Choroid plexus epithelial cell (primary cell): Measurements from ENCODE around the gene DDIAS.

ENCODE experiments used
- DNase-seq: peaks from one replicate; pipeline ENCODE4 v3.0.0-alpha.2; 2010; ENCODE audit warnings: low read depth
- H3K4me3 ChIP-seq: 2 replicates; pipeline ENCODE4 v1.5.1; 2011; ENCODE audit warnings: low read depth, mild to moderate bottlenecking, control low read depth, low read length, moderate library complexity
- TF ChIP-seq, protein P1 (sequence below): conservative IDR thresholded peaks from 2 replicates; pipeline ENCODE4 v1.5.1; 2011; ENCODE audit warnings: low read depth, mild to moderate bottlenecking, control low read depth, inconsistent platforms, low read length, moderate library complexity

DDIAS gene

DNA sequence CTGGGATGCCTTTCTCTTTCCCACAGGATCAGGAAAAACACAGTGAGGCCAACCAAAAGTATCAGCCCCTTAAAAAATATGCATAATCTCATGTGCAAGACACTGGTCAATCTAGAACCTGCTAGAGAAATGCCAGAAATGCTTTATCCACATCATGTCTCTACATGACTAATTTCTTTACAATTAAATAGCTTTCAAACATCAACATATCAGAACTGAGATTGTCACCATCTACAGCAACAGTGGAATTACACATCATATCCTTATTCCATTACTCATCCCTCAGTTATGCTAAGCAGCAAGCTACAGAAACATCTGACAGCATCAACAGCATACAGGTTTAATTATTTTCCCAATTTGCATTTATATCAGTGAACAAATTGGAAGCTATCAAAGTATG lies 78.8 kb downstream of the DDIAS start:
- TF ChIP-seq, protein P1, sequence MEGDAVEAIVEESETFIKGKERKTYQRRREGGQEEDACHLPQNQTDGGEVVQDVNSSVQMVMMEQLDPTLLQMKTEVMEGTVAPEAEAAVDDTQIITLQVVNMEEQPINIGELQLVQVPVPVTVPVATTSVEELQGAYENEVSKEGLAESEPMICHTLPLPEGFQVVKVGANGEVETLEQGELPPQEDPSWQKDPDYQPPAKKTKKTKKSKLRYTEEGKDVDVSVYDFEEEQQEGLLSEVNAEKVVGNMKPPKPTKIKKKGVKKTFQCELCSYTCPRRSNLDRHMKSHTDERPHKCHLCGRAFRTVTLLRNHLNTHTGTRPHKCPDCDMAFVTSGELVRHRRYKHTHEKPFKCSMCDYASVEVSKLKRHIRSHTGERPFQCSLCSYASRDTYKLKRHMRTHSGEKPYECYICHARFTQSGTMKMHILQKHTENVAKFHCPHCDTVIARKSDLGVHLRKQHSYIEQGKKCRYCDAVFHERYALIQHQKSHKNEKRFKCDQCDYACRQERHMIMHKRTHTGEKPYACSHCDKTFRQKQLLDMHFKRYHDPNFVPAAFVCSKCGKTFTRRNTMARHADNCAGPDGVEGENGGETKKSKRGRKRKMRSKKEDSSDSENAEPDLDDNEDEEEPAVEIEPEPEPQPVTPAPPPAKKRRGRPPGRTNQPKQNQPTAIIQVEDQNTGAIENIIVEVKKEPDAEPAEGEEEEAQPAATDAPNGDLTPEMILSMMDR, result no peak
- no peak overlapping the region for H3K4me3 ChIP-seq
- DNase-seq, result peak; percentile 89

DNA sequence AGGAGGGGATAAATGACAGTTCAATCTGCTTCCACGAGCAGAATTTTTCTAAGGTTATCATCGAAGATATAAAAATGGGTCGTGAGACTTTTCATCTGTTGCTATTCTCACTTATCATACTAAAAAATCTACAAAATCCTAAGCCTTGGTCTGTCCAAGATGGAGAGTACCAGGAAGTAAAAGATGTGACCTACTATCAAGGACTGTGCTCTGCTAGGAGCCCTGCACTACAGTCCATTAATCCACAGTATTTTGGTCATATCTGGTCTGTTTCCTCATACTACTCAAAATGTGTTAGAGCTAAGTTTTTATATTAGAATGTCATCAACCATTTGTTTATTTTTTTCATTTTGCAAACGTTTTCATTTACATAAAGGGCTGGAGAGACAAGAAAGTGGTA lies 79.4 kb downstream of the DDIAS start:
- DNase-seq, result no peak
- no peak overlapping the region for H3K4me3 ChIP-seq
- TF ChIP-seq, protein P1, result no peak

DNA sequence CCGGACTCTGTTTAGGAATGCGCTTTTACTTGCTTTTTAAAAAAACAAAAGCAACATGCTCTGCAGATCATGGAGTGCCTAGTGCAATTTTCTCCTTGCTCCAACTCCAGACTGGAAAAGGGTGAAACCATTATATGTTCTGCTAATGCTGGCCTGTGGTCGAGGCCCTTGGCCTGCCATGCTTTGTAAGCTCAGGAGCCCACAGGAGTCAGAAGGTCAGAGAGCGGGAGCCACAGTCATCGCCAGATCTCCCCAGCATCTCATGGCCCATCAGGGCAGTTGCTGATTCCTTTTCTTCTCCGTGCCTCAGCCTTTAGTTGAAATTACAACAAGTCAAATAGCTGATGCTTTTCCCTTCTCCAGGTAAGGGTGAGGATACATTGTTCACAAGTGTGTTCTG lies 80.3 kb downstream of the DDIAS start:
- no peak overlapping the region for H3K4me3 ChIP-seq
- TF ChIP-seq, protein P1, result no peak
- DNase-seq, result no peak
